Naive thymus-derived CD4-positive, alpha-beta T cell (primary cell): ENCODE measurements around the gene CYP2W1. TPM values are rescaled to one million over a fixed set of nuclear protein-coding genes. Genes with fewer than 3 reads are reported as not detected.

Source experiments
- ATAC-seq: fragments of 150-1000 bp; cut with Tn5 transposase; 2 replicates; pipeline ENCODE4 v1.10.0; 2021; ENCODE audit warnings: mild to moderate bottlenecking, moderate library complexity
- CTCF ChIA-PET: fragments of 350-600 bp; sonication (Branson Sonifier 250); formaldehyde crosslinking; loops from one replicate; lab custom pipeline; 2021; ENCODE audit warnings: antibody characterized with exemption; lab: Charles Lee
- POLR2A ChIA-PET: fragments of 350-600 bp; sonication (Branson Sonifier 250); formaldehyde crosslinking; loops from one replicate; lab custom pipeline; 2021; ENCODE audit warnings: antibody characterized with exemption, inconsistent platforms; lab: Charles Lee
- DNase-seq, 9 donors: peaks; one replicate each; pipeline versions ENCODE4 v3.0.0 to v3.0.0-alpha.2; 2020 to 2022; ENCODE audit warnings: mixed read lengths in 1 of 9
- H3K27ac ChIP-seq: one replicate; pipeline ENCODE4 v1.7.0; 2013; ENCODE audit warnings: mild to moderate bottlenecking, low read depth, low read length, moderate library complexity
- H3K27me3 ChIP-seq, 2 donors: one replicate each; pipeline ENCODE4 v1.7.0; 2013; ENCODE audit warnings: low read length in 2 of 2, mild to moderate bottlenecking in 2 of 2, moderate library complexity in 2 of 2; ENCODE audit not compliant: control insufficient read depth in 2 of 2, insufficient read depth in 2 of 2
- H3K36me3 ChIP-seq, 3 experiments: 1 replicate in 2 of 3; 2 replicates in 1 of 3; pipeline ENCODE4 v1.7.0; 2013; ENCODE audit warnings: low read length in 3 of 3, mild to moderate bottlenecking in 3 of 3, moderate library complexity in 1 of 3; ENCODE audit not compliant: insufficient read depth in 3 of 3, control insufficient read depth in 2 of 3
- H3K4me1 ChIP-seq, 2 donors: one replicate each; pipeline ENCODE4 v1.7.0; 2013; ENCODE audit warnings: low read length in 2 of 2, mild to moderate bottlenecking in 2 of 2, moderate library complexity in 1 of 2; ENCODE audit not compliant: control insufficient read depth in 2 of 2, insufficient read depth in 2 of 2
- H3K4me3 ChIP-seq: 2 replicates; pipeline ENCODE4 v1.7.0; 2013; ENCODE audit warnings: mild to moderate bottlenecking, low read length
- H3K9me3 ChIP-seq, 3 experiments: 1 replicate in 2 of 3; 2 replicates in 1 of 3; pipeline ENCODE4 v1.7.0; 2013; ENCODE audit warnings: low read length in 3 of 3; ENCODE audit not compliant: control insufficient read depth in 2 of 3
- H3K27ac Mint-ChIP-seq, 9 donors: one replicate each; pipeline ENCODE4 v1.8.0; 2020 to 2022; ENCODE audit warnings: mixed read lengths in 9 of 9, mild to moderate bottlenecking in 8 of 9, moderate library complexity in 5 of 9, inconsistent platforms in 2 of 9
- H3K27me3 Mint-ChIP-seq, 5 donors: one replicate each; pipeline ENCODE4 v1.8.0; 2021 to 2022; ENCODE audit warnings: mixed read lengths in 5 of 5, mild to moderate bottlenecking in 1 of 5
- H3K36me3 Mint-ChIP-seq, 5 donors: one replicate each; pipeline ENCODE4 v1.8.0; 2020 to 2022; ENCODE audit warnings: mixed read lengths in 5 of 5, mild to moderate bottlenecking in 3 of 5, inconsistent platforms in 1 of 5
- H3K4me1 Mint-ChIP-seq, 7 donors: one replicate each; pipeline ENCODE4 v1.8.0; 2020 to 2022; ENCODE audit warnings: mixed read lengths in 7 of 7, mild to moderate bottlenecking in 3 of 7, inconsistent platforms in 1 of 7
- H3K4me3 Mint-ChIP-seq, 10 donors: one replicate each; pipeline ENCODE4 v1.8.0; 2020 to 2022; ENCODE audit warnings: mild to moderate bottlenecking in 10 of 10, mixed read lengths in 10 of 10, moderate library complexity in 6 of 10, inconsistent platforms in 2 of 10
- H3K9me3 Mint-ChIP-seq, 11 donors: one replicate each; pipeline ENCODE4 v1.8.0; 2020 to 2022; ENCODE audit warnings: mixed read lengths in 11 of 11, mild to moderate bottlenecking in 4 of 11, inconsistent platforms in 1 of 11, moderate library complexity in 1 of 11
- intact Hi-C, 2 donors: fragments of 100-400 bp; cut with micrococcal nuclease; formaldehyde crosslinking; loops; one replicate each; pipeline ENCODE4 v1.15.1; 2023
- polyA plus RNA-seq, 2 donors: library from polyadenylated mRNA; unstranded; fragments of 300-500 nt; fragmentation: Illumina TruSeq; gene quantifications; one replicate each; pipeline ENCODE4 v1.2.3, GENCODE V29; 2021
- total RNA-seq, 6 experiments: library from RNA in 5 of 6; stranded (reverse) in 5 of 6; gene quantifications; 1 replicate in 5 of 6; 2 replicates in 1 of 6; pipeline ENCODE4 v1.2.3 and lab custom pipeline; 2021 to 2026

CYP2W1 gene
- total and polyA plus RNA-seq, 7 experiments from 2014 or later = not detected

GRCh38 chr7:945147-945555 lies 37.8 kb upstream of the CYP2W1 start:
- no peak overlapping the region for H3K4me3 Mint-ChIP-seq
- peaks cover 0 to 15% (median 3%) of the 10 kb centered on the region in 11 donors for H3K9me3 Mint-ChIP-seq
- H3K9me3 ChIP-seq = no peaks in the 10 kb centered on the region
- H3K4me1 Mint-ChIP-seq = peaks cover 0 to 20% (median 5%) of the 10 kb centered on the region in 7 donors
- no peak overlapping the region for H3K27ac ChIP-seq
- H3K27me3 ChIP-seq = no peaks in the 10 kb centered on the region
- CTCF ChIA-PET = no interaction called here
- POLR2A ChIA-PET = no interaction called here
- no peak overlapping the region for H3K4me3 ChIP-seq
- ATAC-seq (no peak), DNase-seq (no peak)
- no peak overlapping the region for H3K27ac Mint-ChIP-seq
- intact Hi-C loops = no loop called here
- no peaks in the 10 kb centered on the region for H3K36me3 ChIP-seq
- H3K4me1 ChIP-seq = no peaks in the 10 kb centered on the region
- H3K27me3 Mint-ChIP-seq = peaks cover 0 to 10% (median 0%) of the 10 kb centered on the region in 5 donors
- H3K36me3 Mint-ChIP-seq = peaks cover 0 to 10% (median 0%) of the 10 kb centered on the region in 5 donors

GRCh38 chr7:945556-946255 lies 37.3 kb upstream of the CYP2W1 start:
- ChIA-PET CTCF (no interaction called here), POLR2A (no interaction called here)
- H3K4me3 ChIP-seq = no peak overlapping the region
- no peak for DNase-seq
- H3K4me1 ChIP-seq = no peaks in the 10 kb centered on the region
- intact Hi-C loops = no loop called here
- Mint-ChIP-seq H3K27ac (no peak overlapping the region), H3K9me3 (peaks cover 0 to 10% (median 0%) of the 10 kb centered on the region in 11 donors), H3K27me3 (peaks cover 0 to 10% (median 0%) of the 10 kb centered on the region in 5 donors), H3K4me1 (peaks cover 0 to 18% (median 5%) of the 10 kb centered on the region in 7 donors), H3K36me3 (peaks cover 0 to 5% (median 0%) of the 10 kb centered on the region in 5 donors), H3K4me3 (no peak overlapping the region)
- H3K9me3 ChIP-seq = no peaks in the 10 kb centered on the region
- no peaks in the 10 kb centered on the region for H3K27me3 ChIP-seq
- H3K36me3 ChIP-seq = no peaks in the 10 kb centered on the region
- no peak overlapping the region for H3K27ac ChIP-seq
- peak; percentile 11 for ATAC-seq

- Histone ChIP-seq H3K4me1 (no peaks in the 10 kb centered on the region), H3K27ac (no peak overlapping the region), H3K9me3 (no peaks in the 10 kb centered on the region), H3K36me3 (no peaks in the 10 kb centered on the region), H3K27me3 (no peaks in the 10 kb centered on the region), H3K4me3 (no peak overlapping the region)
- H3K4me1 Mint-ChIP-seq = peaks cover 0 to 14% (median 5%) of the 10 kb centered on the region in 7 donors
- DNase-seq = no peak
- peaks cover 0 to 7% (median 0%) of the 10 kb centered on the region in 5 donors for H3K27me3 Mint-ChIP-seq
- H3K27ac Mint-ChIP-seq = no peak overlapping the region
- POLR2A ChIA-PET = no interaction called here
- no peak for ATAC-seq
- CTCF ChIA-PET = no interaction called here
- H3K36me3 Mint-ChIP-seq = peaks cover 0 to 4% (median 0%) of the 10 kb centered on the region in 5 donors
- no peak overlapping the region for H3K4me3 Mint-ChIP-seq
- intact Hi-C loops = no loop called here
- peaks cover 0 to 6% (median 0%) of the 10 kb centered on the region in 11 donors for H3K9me3 Mint-ChIP-seq
Observed at GRCh38 chr7:946256-946996, 36.6 kb upstream of the CYP2W1 start.

GRCh38 chr7:947391-948210 lies 35.4 kb upstream of the CYP2W1 start:
- Mint-ChIP-seq H3K4me3 (no peak overlapping the region), H3K27ac (no peak overlapping the region), H3K27me3 (peaks cover 0 to 2% (median 0%) of the 10 kb centered on the region in 5 donors), H3K9me3 (peaks cover 0 to 1% (median 0%) of the 10 kb centered on the region in 11 donors), H3K4me1 (peaks cover 0 to 11% (median 0%) of the 10 kb centered on the region in 7 donors), H3K36me3 (peaks cover 0 to 2% (median 0%) of the 10 kb centered on the region in 5 donors)
- POLR2A ChIA-PET = no interaction called here
- Histone ChIP-seq H3K4me1 (no peaks in the 10 kb centered on the region), H3K4me3 (no peak overlapping the region), H3K27ac (no peak overlapping the region), H3K9me3 (no peaks in the 10 kb centered on the region), H3K27me3 (no peaks in the 10 kb centered on the region), H3K36me3 (no peaks in the 10 kb centered on the region)
- CTCF ChIA-PET = no interaction called here
- ATAC-seq = no peak
- intact Hi-C loops = no loop called here
- no peak for DNase-seq

- no peak for DNase-seq
- ATAC-seq = no peak
- peaks cover 0 to 1% (median 0%) of the 10 kb centered on the region in 11 donors for H3K9me3 Mint-ChIP-seq
- H3K4me3 Mint-ChIP-seq = no peak overlapping the region
- Histone ChIP-seq H3K4me1 (no peaks in the 10 kb centered on the region), H3K9me3 (no peaks in the 10 kb centered on the region), H3K27me3 (no peaks in the 10 kb centered on the region), H3K4me3 (no peak overlapping the region), H3K36me3 (no peaks in the 10 kb centered on the region), H3K27ac (no peak overlapping the region)
- H3K27me3 Mint-ChIP-seq = peaks cover 0 to 2% (median 0%) of the 10 kb centered on the region in 5 donors
- CTCF ChIA-PET = interaction anchor here (0.6 kb wide), 1 partner anchor 349 kb away, joined by 3 read pairs; no protein-coding TSS in a partner anchor
- intact Hi-C loops = no loop called here
- peaks cover 0 to 2% (median 0%) of the 10 kb centered on the region in 5 donors for H3K36me3 Mint-ChIP-seq
- POLR2A ChIA-PET = interaction anchor here (0.7 kb wide), 1 partner anchor 26 kb away, joined by 3 read pairs; no protein-coding TSS in a partner anchor
- H3K27ac Mint-ChIP-seq = no peak overlapping the region
- peaks cover 0 to 11% (median 0%) of the 10 kb centered on the region in 7 donors for H3K4me1 Mint-ChIP-seq
Observed at GRCh38 chr7:949021-949934, 33.7 kb upstream of the CYP2W1 start.
